HuH-7.5 (cell line): ENCODE measurements around the gene PVALEF.

Source experiments
- DNase-seq: peaks from one replicate; pipeline ENCODE4 v3.0.0; 2011; ENCODE audit warnings: low spot score

The PVALEF gene

DNA sequence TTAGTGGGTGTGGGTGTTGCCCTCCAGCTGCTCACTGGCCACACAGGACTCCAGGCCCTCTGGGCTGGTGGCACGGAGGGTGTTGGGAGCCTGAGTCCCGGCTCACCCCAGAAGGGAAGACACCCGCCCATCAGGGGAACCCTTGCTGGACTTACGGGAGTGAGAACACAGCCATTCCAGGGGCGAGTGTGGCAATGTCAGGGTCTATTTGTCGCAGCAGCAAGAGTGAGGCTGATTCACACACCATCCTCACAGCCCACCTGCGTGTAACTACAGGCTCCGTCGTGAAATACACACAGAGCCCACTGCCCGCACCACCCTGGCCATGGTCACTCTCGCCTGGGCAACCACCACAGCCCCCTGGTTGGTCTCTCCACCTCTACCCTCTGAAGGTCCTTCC is 18.5 kb downstream of the PVALEF start:
- DNase-seq, result no peak

DNA sequence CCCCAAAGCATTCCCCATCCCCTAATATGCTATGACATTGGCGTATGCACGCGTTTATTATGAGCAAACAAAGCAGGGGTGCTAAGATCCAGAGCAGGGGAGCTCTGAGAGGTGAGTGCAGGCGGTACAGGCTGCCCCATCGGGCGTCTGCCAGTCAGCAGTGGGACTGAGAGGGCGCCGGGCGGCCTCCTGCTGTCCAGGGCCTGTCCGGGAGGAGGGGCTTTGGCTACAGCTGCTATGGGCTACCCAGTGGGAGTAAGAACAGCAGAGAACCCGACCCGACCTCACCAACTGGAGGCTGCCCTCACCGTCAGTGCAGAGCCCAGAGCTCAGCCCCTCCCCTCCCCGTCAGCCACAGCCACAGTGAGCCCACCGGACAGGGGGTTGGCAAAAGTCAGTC is 19.2 kb downstream of the PVALEF start:
- no peak for DNase-seq

DNA sequence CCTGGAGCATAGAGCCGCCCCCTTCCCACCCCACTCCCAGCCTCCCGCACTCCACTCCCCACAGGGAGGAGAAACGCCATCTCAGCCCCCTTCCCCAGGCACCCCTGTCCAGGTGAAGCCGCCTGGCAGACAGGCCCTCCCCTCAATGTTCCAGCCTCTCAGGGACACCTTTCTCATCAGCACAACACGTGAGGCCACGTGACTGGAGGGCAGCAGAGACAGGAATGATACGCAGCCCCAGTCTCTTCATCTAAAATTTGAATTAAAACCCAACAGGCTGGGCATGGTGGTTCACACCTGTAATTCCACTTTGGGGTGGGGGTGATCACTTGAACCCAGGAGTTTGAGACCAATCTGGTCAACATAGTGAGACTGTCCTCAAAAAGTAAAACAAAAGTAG is 20.9 kb downstream of the PVALEF start:
- no peak for DNase-seq

DNA sequence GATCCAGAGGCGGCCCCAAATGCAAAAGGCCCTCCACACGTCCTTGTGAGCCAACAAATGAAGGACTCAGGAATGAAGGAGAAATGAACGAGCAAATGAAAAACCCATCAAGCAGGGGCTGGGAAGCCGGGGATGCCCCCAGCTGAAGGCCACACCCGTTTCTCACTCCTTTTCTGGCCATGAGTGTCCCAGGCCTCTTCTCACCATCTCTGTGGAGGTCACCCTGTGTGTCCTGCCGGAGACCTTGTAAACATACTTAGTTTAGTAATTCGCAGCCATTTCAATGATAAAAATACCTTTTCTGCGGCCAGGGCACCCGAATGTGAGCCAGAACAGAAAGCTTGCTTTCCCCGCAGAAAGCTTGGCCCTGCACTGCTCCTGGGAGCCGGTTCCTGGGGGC is 21.8 kb downstream of the PVALEF start:
- DNase-seq, result no peak

DNA sequence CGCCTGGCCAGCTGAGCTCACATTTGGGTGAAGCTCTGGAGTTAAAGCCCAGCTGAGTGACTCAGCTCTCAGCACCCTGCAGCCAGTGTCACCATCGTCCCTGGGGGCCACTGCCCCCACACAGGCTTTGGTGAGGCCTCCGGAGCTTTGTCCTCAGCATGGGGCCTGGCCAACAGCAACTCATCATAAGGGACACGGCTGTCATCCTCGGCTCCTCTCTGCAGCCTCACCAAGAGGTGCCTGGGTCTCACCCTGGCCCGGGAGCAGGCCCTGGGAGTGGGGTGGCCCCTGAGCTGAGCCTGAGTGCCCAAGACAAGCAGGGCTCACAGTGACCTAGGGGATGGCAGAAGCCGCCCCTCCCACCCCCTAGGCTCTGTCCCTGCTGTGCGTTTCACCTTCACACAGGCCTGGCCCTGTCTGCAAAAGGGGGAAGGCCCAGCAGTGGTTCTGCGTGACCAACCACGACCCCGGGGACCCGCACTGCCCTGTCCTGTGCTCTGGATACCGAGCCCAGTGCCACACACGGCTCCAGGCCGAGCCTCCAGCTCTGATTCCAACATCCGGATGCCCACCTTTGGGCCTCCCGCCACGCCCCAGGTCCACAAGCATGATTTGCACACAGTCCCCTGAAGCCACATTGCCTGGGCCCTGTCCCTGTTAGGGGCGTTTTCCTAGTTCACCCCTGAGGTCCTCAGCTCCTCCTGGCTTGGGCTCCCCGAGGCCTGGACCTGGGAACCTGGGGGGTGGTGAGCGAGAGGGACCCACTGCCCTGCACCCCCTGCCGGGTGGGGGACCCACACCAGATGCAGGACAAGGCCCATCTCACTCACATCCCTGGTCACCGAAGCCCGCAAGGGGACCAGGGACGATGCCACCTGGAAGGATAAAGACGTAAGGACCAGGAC is 22.5 kb downstream of the PVALEF start:
- no peak for DNase-seq

DNA sequence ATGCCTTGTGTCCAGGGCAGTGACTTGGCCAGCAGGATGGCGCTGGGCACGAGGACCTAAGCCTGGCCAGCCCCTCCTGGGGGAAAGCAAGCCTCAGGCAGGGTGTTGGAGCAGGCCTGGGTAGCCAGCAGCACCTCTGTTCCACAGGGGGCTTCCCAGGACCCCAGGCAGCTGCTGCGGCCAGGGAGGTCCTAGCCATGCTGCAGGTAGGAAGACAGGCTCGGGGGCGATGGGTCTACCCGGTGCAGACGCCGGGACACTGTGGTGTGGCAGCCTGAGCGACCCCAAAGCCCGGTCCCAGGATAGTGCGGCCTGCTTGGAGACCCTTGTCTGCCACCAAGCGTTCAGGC is 23.2 kb downstream of the PVALEF start:
- no peak for DNase-seq

DNA sequence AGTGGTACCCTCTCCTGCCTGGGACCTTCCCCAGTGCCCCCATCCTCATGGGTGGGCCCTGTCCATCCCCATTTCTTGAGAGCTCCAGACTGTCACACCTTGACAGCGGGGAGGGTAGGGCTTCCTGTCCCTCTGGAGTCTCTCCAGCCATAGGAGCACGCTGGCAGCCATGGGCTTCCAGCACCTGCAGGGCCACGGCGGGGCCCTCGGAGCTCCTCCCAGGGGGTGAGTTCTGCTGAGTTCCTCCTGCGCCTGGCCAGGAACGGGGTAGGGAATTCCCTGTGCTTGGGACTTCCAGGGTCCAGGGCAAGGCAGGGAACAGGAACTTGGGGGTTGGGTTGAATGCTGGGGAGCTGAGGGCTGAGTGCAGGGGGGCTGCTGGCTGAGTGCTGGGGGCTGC is 23.7 kb downstream of the PVALEF start:
- DNase-seq, result no peak

DNA sequence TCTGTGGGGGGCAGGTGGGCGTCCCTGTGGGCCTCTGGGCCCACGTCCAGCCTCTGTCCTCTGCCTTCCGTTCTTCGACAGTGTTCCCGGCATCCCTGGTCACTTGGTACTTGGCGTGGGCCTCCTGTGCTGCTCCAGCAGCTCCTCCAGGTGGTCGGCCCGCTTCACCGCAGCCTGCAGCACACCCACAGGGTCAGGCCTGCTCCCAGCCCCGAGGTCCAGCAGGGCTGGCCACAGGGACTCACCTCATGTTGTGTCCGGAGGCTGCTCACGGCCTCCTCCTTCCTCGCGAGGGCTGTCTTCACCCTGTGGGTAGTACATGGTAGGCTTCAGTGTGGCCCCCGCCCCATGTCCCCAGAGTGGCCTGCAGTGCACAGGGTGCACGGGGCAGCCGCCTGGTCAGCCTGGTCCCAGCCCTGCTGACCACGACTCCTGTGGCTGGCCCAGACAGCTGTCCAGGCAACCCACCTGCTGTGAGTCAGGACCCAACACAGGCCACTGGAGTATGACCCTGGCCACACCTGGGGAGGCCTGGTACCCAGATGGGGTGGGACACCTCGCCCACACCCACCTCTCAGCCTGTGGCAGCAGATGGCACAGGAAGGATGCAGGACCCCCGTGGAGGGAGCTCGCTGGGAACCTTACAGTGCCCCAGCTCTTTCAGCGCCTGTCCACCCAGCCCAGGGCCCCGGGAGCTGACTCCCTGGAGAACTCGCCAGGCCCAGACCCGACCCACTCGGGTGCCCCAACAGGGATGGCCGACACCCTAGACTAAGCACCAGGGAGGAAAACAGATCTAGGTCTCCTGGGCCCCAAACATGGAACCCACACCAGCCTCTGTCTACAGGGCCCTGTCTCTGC is 24.6 kb downstream of the PVALEF start:
- DNase-seq, result peak; percentile 70

DNA sequence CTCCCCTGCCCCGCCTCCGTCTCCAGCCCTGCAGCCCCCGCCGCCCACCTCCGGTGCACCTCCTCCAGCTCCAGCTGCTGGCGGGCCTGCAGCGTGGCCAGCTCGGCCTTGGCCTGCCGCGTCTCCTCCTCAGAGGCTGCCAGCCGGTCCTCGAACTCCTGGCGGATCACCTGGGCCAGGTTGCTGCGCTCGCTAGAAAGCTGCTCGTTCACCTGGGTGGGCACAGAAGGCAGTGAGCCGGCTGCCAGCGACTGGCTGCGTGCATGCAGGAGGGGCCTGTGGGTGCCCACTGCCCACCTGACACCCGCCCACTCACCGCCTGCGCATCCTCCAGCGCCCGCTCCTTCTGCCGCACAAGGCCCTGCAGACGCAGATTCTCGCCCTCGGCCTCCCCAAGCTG is 25.3 kb downstream of the PVALEF start:
- DNase-seq, result no peak

DNA sequence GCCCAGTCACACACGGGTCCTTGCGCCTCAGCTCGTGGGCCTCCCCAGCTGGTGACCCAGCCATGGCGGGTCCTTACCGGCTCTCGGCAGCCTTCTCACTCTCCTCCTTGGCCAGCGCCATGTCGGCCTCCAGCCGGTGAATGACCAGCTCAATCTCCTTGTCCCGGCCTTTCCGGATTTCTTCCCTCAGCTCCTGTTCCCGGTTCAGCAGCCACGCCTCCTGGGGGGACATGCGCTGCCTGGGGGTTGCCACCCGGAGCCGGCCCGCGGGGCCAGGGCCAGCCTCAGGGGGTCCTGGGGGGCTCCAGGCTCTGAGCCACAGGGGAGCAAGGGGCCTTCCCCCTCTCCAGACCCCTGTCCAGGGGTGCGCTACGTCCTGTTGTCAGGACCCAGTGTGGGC is 25.8 kb downstream of the PVALEF start:
- no peak for DNase-seq

DNA sequence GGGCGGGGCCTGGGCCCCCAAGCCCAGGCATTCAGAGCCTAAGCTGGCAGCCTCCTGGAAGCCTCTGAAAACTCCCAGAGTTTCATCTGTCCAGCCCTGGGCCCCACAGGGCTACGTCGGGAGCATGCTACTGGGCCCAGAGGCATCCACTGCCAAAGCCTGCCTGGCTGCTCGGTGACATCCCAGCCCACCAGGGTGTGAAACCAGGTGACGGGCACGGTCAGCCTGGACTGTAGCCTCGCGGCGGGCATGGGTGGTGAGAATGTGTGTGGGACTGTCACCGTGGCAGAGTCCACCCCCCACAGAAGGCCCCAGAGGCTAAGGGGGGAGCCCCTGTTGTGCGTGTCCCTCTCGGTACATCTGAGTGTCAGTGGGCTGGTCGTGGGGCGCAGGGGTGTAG is 26.3 kb downstream of the PVALEF start:
- DNase-seq, result no peak

DNA sequence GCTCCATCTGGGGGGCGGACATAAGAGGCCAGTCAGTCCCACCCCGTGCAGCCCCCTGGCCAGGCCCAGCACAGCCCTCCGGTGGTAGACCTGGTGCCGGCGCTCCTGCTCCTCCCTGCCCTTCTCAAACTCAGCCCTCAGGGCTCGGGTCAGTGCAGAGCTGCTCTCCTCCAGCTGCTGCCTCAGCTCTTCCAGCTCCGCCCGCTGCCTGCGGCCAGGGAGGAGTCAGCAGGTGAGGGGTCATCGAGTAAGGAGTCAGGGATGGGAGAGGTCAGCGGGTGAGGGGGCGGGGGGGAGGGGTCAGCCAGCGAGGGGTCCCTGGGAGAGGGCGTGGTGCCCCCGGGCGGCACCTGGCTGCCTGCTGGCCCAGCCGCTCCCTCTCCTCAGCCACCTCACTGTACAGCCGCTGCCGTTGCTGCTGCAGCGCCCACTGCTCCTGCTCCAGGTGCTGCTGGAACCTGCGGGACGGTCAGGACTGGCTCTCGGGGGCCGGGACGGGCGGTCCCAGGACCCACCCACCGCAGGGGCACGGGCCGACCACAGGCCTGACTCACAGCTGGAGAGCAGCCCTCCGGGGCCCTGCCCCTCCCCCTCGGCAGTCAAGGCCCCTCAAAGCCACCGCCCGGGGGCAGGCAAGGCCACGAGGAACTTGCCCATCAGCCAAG is 27.2 kb downstream of the PVALEF start:
- no peak for DNase-seq

DNA sequence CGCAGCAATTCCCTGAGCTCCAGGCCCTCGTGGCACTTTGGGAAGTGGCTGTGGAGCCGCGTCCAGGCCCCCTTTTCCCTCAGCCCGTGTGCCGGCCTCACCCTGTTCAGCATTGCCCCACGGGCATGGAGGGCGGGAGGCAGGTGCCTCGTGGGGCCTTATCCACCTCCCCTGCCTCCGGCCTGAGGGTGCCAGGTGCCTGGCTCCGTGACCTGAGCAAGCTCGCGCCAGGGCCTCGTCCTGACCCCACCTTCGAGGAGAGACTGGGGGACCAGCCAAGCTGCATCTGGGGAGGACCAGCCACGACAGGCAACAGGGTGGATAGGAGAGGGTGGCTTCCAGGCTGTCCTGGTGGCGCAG is 27.7 kb downstream of the PVALEF start:
- no peak for DNase-seq

DNA sequence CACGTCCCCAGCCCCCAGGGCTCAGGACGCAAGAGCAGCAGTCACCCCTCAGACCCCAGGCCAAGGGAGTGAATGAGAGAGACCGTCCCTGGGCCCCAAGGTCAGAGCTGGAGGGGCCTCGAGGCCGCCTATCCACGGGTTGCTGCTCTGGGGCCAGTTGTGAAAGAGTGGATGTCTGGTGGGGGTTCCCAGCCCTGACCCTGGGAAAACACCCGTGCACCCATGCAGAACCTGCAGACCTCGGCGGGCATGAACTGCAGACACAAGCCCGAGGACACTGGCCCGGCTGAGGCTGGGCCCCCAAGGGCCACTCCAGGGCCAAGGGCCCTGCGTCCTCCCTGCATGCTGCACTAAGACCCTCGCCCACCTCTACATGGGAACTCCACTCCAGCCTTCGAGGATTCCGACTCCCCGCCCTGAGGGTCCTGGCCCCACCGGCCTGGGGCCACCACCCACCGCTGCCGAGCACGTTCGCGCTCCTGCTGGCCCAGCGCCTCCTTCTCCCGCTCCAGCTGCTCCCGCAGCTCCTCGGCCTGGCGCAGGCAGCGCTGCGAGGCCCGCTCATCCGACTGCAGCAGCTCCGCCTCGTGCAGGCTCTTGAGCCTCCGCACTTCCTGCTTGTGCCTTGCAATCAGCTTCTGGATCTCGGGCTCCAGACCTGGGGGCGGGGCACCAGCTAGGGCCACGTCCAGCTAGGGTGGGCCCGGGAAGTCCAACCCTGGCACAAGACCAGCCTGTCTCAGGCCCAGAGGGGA is 28.3 kb downstream of the PVALEF start:
- no peak for DNase-seq

DNA sequence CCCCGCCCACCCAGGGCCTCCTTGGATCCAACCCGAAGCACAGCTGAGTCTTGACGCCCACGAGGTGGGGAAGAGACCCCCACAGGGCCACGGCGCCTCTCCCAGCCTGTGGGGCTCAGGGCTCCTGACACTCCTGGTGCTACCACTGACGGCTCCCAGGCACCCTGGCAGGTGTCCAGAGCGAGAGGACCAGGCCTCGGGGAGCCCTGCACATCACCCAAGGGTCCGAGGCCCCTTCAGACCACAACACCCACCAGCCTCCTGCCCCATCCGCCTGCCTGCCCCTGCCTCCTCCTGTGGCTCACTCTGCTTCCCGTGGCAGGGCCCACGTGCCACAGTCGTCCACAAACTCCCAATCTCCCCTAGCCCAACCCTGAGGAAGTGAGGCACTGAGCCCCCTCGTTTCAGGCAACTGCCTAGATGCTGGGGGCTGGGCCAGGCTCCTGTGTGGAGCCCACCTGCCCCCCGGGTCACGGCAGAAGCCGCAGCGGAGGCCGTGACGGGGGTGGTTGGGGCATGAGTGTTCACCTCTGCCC is 29.0 kb downstream of the PVALEF start:
- DNase-seq, result no peak

DNA sequence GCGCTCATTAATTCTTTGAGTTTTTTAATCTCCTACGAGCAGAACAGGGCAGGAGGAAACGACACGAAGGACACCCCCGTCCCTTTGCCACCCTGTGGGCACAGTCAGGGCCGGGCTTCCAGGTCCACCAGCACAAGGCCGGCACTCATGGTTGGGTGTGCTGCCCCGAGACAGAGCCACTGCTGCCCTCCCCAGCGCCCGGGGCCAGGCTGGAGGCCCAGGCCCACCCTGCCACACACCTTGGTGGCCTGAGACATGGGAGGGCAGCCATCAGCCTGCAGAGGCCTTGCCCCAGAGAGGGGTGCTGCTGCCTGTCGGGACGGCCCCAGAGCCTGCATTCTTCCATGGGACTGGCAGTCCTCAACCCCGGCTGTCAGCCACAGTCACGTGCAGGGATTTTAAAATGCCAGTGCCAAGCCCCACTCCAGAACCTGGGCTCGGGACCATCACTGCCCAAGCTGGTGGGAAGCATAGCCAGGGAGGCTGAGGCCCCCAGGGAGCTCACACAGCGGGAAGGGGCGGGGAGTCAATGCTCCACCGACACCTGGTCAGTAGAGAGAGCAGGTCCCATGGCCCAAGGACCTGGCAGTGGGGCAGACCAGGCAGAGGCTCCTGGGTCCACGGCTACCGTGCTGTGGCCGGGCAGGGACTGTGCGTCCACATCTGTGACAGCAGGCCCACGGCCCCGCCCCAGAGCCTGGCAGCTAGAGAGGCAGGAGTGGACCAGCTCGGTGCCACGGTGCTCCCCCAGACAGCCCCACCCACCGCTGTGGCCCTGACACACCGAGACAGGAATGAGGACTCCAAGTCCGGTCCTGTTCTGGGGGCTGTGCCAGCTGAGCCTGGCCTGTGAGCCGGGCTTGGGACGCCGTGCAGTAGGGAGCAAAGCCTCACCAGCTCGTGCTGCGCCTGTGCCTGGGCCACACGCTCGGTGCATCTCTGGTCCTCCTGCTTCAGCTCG is 29.9 kb downstream of the PVALEF start:
- DNase-seq, result no peak

DNA sequence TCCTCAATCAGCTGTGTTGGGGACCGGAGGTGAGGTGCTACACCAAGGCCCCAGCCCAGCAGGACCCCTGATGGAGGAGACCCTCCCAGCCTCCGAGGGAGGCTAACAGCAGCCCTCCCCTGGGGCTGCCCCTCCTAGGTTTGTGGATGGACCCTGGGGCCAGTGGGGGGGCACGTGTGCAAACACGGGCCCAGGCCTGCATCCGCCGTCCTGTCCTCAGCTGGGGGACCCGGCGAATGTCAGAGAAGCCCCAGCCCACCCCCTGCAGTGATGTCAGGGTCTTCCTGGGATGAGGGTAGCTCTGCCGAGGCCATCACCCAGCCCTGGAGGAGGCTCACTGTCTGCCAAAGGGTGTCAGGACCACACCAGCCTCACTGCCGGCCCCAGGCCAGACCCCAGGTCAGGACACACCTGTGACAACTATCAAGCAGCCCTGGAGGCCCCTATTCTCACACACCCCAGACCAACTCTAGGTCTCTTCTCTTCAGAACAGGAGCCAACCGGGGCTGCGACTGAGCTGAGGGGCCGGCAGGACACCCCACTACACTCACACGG is 30.7 kb downstream of the PVALEF start:
- no peak for DNase-seq

DNA sequence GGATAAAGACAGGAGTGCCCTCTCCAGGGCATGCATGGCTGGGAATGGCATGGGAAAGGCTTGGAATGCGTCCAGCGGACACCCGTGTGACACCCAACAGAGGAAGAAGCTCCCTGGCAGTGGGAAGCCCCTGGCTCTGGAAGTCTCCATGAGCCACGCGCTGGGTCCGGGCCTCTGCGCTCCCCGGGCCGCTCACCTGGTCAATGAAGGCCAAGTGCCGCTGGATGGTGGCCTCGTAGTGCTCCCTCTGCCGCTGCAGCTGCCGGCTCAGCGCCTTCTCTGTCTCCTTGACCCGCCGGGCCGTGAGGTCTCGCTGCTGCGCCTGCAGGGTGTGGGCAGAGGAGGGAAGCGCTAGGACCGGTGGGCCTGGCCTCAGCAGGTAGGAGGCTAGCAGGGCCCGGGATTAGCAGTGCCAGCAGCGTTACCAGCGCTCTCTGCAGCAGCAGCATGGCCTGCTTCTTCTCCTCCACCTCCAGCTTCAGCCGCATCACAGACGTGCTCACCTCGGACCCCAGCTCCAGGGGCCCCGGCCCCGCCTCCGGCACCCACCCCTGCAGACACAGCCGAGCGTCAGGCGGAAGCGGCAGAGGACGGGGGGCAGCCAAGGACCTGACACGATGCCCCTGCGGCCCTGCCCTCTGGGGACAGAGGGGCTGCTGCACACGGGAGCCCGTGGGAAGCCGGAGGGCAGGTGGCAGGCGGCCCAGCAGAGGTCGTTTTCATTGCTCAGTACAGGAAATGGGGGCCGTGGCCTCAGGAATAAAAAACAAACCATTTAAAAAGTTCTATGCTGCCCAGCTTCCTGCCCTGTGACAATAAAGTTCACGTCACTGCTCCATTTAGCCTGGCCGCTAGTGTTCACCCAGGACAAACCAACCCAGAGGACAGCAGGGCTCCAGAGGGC is 31.4 kb downstream of the PVALEF start:
- no peak for DNase-seq

DNA sequence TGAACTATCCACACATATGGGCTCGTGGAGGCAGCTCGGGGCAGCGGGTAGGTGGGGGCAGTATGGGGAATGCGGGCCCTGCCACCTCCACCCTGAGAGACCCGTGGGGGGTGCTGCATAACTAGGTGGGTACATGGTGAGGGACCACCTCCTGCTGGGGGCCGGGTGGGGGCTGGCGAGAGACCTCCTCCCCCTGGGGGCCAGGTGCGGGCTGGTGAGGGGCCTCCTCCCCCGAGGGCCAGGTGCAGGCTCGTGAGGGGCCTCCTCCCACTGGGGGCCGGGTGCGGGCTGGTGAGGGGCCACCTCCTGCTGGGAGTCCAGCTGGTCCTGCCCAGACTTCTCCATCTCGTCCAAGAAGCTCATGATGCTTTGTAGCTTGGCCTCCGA is 32.1 kb downstream of the PVALEF start:
- no peak for DNase-seq
